Thyroid gland (tissue), 4 donors: ENCODE data around the gene SUPT3H. TPM values are rescaled to one million over a fixed set of nuclear protein-coding genes. Genes with fewer than 3 reads are reported as not detected.

ENCODE experiments used
- DNase-seq, 2 donors: peaks; one replicate each; pipeline ENCODE4 v3.0.0-alpha.2; 2019
- H3K27ac ChIP-seq, 3 donors: fragments of 200-600 bp; sonication (generic); 1 replicate in 2 of 3; 2 replicates in 1 of 3; pipeline ENCODE4 v1.5.1; 2016 to 2019; ENCODE audit warnings: mild to moderate bottlenecking in 1 of 3, moderate library complexity in 1 of 3
- H3K27me3 ChIP-seq: fragments of 200-600 bp; sonication (generic); one replicate; pipeline ENCODE4 v1.5.1; 2019
- H3K36me3 ChIP-seq, 2 donors: fragments of 200-600 bp; sonication (generic); one replicate each; pipeline ENCODE4 v1.5.1; 2016 to 2019
- H3K4me1 ChIP-seq, 2 donors: fragments of 200-600 bp; sonication (generic); one replicate each; pipeline ENCODE4 v1.5.1; 2017 to 2019
- H3K4me3 ChIP-seq, 3 donors: fragments of 200-600 bp; sonication (generic); replicated peaks in 1 of 3; 1 replicate in 2 of 3; 2 replicates in 1 of 3; pipeline ENCODE4 v1.5.1; 2016; ENCODE audit warnings: mild to moderate bottlenecking in 1 of 3
- H3K9me3 ChIP-seq: fragments of 200-600 bp; sonication (generic); one replicate; pipeline ENCODE4 v1.5.1; 2017
- POLR2A ChIP-seq, 2 donors: fragments of 450-650 bp; IDR thresholded peaks; one replicate each; pipeline ENCODE4 v1.6.1; 2017; ENCODE audit warnings: antibody characterized with exemption in 2 of 2, mild to moderate bottlenecking in 2 of 2, moderate library complexity in 1 of 2
- WGBS, 2 donors: methylation state at CpG; one replicate each; pipeline ENCODE4 v1.1.5; 2017; 5-methylcytosine and 5-hydroxymethylcytosine counted together
- intact Hi-C: fragments of 100-400 bp; cut with DNase I; formaldehyde crosslinking; loops from one replicate; pipeline ENCODE4 v1.15.1; 2023
- total RNA-seq, 4 donors: library from RNA; depleted of rRNA; stranded (reverse); fragments of >200 nt; gene quantifications; one replicate each; pipeline ENCODE4 v1.2.3, GENCODE V29; 2016
- TF ChIP-seq, protein P1 (sequence below), 6 experiments: fragments of 200-600 bp in 3 of 6; fragments of 450-650 bp in 3 of 6; sonication (generic) in 3 of 6; IDR thresholded peaks; one replicate each; pipeline ENCODE4 v1.5.1; 2016 to 2019; ENCODE audit warnings: antibody characterized with exemption in 6 of 6, mild to moderate bottlenecking in 2 of 6, inconsistent platforms in 1 of 6, moderate library complexity in 1 of 6

SUPT3H gene
- total RNA-seq, 4 donors from 2014 or later = 9.8 to 21.6 (median 11.1) TPM

- WGBS, 2 donors = 96 to 99% methylated on average over 3 of the region's 3 CpGs
- no peaks in the 10 kb centered on the region for H3K36me3 ChIP-seq
- intact Hi-C loops = no loop called here
- no peak overlapping the region for H3K27ac ChIP-seq
- H3K4me1 ChIP-seq = peaks cover 0 to 8% of the 10 kb centered on the region in 2 donors
- TF ChIP-seq, protein P1, sequence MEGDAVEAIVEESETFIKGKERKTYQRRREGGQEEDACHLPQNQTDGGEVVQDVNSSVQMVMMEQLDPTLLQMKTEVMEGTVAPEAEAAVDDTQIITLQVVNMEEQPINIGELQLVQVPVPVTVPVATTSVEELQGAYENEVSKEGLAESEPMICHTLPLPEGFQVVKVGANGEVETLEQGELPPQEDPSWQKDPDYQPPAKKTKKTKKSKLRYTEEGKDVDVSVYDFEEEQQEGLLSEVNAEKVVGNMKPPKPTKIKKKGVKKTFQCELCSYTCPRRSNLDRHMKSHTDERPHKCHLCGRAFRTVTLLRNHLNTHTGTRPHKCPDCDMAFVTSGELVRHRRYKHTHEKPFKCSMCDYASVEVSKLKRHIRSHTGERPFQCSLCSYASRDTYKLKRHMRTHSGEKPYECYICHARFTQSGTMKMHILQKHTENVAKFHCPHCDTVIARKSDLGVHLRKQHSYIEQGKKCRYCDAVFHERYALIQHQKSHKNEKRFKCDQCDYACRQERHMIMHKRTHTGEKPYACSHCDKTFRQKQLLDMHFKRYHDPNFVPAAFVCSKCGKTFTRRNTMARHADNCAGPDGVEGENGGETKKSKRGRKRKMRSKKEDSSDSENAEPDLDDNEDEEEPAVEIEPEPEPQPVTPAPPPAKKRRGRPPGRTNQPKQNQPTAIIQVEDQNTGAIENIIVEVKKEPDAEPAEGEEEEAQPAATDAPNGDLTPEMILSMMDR (IDR thresholded peaks at IDR 0.05) = no peak
- no peak for TF ChIP-seq POLR2A (IDR thresholded peaks at IDR 0.05)
- no peaks in the 10 kb centered on the region for H3K9me3 ChIP-seq
- no peaks in the 10 kb centered on the region for H3K27me3 ChIP-seq
- no peak for DNase-seq
- H3K4me3 ChIP-seq = no peak overlapping the region
Observed at GRCh38 chr6:45371924-45372573, 5.7 kb downstream of the SUPT3H start.

GRCh38 chr6:45369870-45370269 lies 7.9 kb downstream of the SUPT3H start:
- H3K9me3 ChIP-seq = no peaks in the 10 kb centered on the region
- 93 to 94% methylated on average over 1 of the region's 1 CpG for WGBS, 2 donors
- H3K4me1 ChIP-seq = no peaks in the 10 kb centered on the region
- intact Hi-C loops = no loop called here
- no peak overlapping the region for H3K27ac ChIP-seq
- H3K36me3 ChIP-seq = no peaks in the 10 kb centered on the region
- TF ChIP-seq, protein P1 (IDR thresholded peaks at IDR 0.05) = no peak
- no peak for TF ChIP-seq POLR2A (IDR thresholded peaks at IDR 0.05)
- DNase-seq = no peak
- H3K27me3 ChIP-seq = no peaks in the 10 kb centered on the region
- H3K4me3 ChIP-seq = no peak overlapping the region

DNA sequence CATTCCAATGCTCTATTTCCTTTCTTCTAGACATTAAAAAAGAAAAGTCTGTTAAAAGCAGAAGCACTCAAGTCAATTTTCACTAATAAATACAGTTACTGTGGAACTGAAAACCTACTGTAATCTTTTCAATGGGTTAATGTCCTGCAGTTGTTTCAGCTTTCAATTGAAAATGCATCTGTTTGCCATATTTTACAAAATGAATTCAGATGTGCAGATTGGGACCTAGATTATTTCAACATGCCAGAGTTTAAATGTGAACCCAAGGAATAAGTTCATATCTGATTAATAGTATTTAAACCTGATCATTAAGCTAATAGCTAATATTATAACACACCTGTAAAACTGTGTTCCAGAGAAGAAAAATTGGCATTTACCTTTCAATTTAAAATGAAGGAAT lies 9.7 kb downstream of the SUPT3H start:
- Histone ChIP-seq H3K4me3 (no peak overlapping the region), H3K36me3 (no peaks in the 10 kb centered on the region), H3K4me1 (no peaks in the 10 kb centered on the region), H3K27me3 (no peaks in the 10 kb centered on the region), H3K27ac (no peak overlapping the region), H3K9me3 (no peaks in the 10 kb centered on the region)
- intact Hi-C loops = no loop called here
- TF ChIP-seq, protein P1 (IDR thresholded peaks at IDR 0.05) = no peak
- TF ChIP-seq POLR2A (IDR thresholded peaks at IDR 0.05) = no peak
- DNase-seq = no peak

GRCh38 chr6:45366534-45366933 lies 11.2 kb downstream of the SUPT3H start:
- intact Hi-C loops = no loop called here
- Histone ChIP-seq H3K36me3 (no peaks in the 10 kb centered on the region), H3K27ac (no peak overlapping the region), H3K27me3 (no peaks in the 10 kb centered on the region), H3K4me1 (no peaks in the 10 kb centered on the region), H3K4me3 (no peak overlapping the region), H3K9me3 (no peaks in the 10 kb centered on the region)
- no peak for DNase-seq
- WGBS, 2 donors = 98% methylated on average over 1 of the region's 1 CpG
- TF ChIP-seq POLR2A (IDR thresholded peaks at IDR 0.05) = no peak
- TF ChIP-seq, protein P1 (IDR thresholded peaks at IDR 0.05) = no peak

GRCh38 chr6:45365036-45365435 lies 12.7 kb downstream of the SUPT3H start:
- intact Hi-C loops = no loop called here
- Histone ChIP-seq H3K36me3 (no peaks in the 10 kb centered on the region), H3K9me3 (no peaks in the 10 kb centered on the region), H3K27ac (no peak overlapping the region), H3K4me1 (no peaks in the 10 kb centered on the region), H3K27me3 (no peaks in the 10 kb centered on the region), H3K4me3 (no peak overlapping the region)
- DNase-seq = no peak
- WGBS, 2 donors = 94 to 98% methylated on average over 1 of the region's 1 CpG
- TF ChIP-seq, protein P1 (IDR thresholded peaks at IDR 0.05) = no peak
- TF ChIP-seq POLR2A (IDR thresholded peaks at IDR 0.05) = no peak
